NT2/D1 (cell line): ENCODE data around the gene PLK5.
A peak's percentile ranks its signal among the peaks of the same experiment; 100 is the strongest.
"Not testable (repeated sequence)": the region's sequence is repeated elsewhere in the genome, so short reads cannot be mapped to it uniquely, and the experiment has no call there.

Source experiments
- DNase-seq: peaks from one replicate; pipeline ENCODE4 v3.0.0-alpha.2; 2011; ENCODE audit warnings: low read depth, low spot score
- H3K27me3 ChIP-seq: 2 replicates; pipeline ENCODE4 v1.6.0; 2011; ENCODE audit warnings: mild to moderate bottlenecking; ENCODE audit not compliant: insufficient read length, insufficient read depth
- H3K36me3 ChIP-seq: 2 replicates; pipeline ENCODE4 v1.6.1; 2011; ENCODE audit warnings: mild to moderate bottlenecking, low read length, mixed read lengths; ENCODE audit not compliant: insufficient read depth, insufficient read length
- H3K4me1 ChIP-seq: 2 replicates; pipeline ENCODE4 v1.5.1; 2011; ENCODE audit not compliant: insufficient read depth, insufficient read length
- H3K4me3 ChIP-seq: 2 replicates; pipeline ENCODE4 v1.5.1; 2011; ENCODE audit warnings: low read depth; ENCODE audit not compliant: insufficient read length
- H3K9ac ChIP-seq: 2 replicates; pipeline ENCODE4 v1.6.0; 2011; ENCODE audit warnings: low read depth; ENCODE audit not compliant: insufficient read length
- H3K9me3 ChIP-seq: 2 replicates; pipeline ENCODE4 v1.5.1; 2011; ENCODE audit warnings: mild to moderate bottlenecking, low read length; ENCODE audit not compliant: insufficient read depth
- SUZ12 ChIP-seq: IDR thresholded peaks from 2 replicates; pipeline ENCODE4 v1.6.1; 2011; ENCODE audit not compliant: insufficient read length, insufficient read depth; ENCODE audit errors: extremely low read depth
- YY1 ChIP-seq: IDR thresholded peaks from 2 replicates; pipeline ENCODE4 v1.6.1; 2011; ENCODE audit not compliant: insufficient read length, insufficient read depth
- ZNF274 ChIP-seq: IDR thresholded peaks from 2 replicates; pipeline ENCODE4 v1.6.1; 2011; ENCODE audit warnings: mild to moderate bottlenecking, low read depth, low read length

PLK5 gene

DNA sequence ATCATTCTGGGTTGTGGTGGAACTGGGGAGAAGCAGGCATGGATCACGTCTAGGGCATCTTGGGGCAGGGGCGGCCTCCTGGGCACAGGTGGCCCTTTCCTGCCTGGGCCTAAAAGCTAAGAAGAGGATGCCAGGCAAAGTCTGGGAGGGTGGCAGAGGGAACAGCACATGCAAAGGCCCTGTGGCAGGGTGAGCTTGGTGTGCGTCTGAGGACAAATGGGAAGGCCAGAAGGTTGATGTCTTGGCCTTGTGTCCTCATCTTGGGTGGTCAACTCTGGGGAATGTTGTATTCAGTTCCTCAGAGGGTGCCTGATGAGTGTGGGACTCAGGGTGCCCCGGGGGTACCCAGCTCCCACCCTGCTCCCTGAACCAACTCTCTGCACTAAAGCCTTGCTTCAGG, 5.4 kb upstream of the PLK5 start:
- Histone ChIP-seq H3K4me1 (peaks cover 20% of the 10 kb centered on the region), H3K9ac (no peak overlapping the region), H3K9me3 (no peaks in the 10 kb centered on the region), H3K4me3 (no peak overlapping the region), H3K36me3 (no peaks in the 10 kb centered on the region), H3K27me3 (peaks cover 7% of the 10 kb centered on the region)
- no peak for DNase-seq
- TF ChIP-seq YY1: no peak
- no peak for TF ChIP-seq SUZ12
- TF ChIP-seq ZNF274: no peak

DNA sequence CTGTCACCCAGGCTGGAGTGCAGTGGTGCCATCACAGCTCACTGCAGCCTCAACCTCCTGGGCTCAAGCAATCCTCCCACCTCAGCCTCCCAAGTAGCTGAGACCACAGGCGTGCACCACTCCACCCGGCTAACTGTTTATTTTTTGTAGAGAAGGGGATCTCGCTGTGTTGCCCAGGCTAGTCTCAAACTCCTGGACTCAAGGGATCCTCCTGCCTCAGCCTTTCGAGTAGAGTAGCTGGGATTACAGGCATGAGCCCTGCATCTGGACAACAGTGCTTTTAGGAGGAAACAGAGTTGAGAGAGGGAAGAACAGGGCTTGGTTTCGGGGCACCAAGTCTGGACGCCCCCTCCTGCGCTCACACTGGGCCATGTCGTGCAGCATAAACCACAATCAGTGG, 4.1 kb upstream of the PLK5 start:
- DNase-seq, H3K36me3 ChIP-seq, H3K9me3 ChIP-seq, H3K4me3 ChIP-seq, H3K9ac ChIP-seq: not testable (repeated sequence)
- peaks cover 19% of the 10 kb centered on the region for H3K27me3 ChIP-seq
- H3K4me1 ChIP-seq: peaks cover 29% of the 10 kb centered on the region

DNA sequence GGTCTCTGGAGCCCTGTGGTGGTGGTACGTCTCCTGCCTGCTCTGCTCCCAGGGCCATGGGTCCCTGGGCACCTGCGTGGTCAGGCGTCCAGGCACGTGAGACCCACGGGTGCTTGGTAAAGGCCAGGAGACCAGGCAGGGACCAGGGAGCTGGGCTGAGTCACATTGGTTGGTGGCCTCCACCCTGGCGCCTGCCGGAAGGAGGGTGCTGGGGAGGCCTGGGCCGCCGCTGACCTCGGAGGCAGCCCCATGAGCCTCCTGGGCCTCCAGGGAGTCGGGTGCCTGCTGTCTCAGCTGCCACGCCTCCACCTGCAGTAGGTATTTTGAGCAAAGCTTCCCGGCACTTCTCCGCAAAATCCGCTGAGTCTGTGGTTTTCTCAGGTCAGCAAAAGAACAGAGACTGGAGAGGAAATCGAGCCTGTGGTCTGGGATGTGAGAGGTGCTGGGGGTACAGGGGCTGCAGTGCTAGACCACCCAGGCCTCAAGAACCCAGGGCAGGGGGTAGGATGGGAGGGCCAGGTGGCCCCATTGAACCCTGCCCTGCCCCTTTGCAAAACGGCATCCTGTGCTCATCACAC, 3.6 kb upstream of the PLK5 start:
- TF ChIP-seq ZNF274: no peak
- no peak for TF ChIP-seq YY1
- TF ChIP-seq SUZ12: no peak
- Histone ChIP-seq H3K9ac (peak overlapping the region; percentile 43), H3K4me1 (peaks cover 32% of the 10 kb centered on the region), H3K4me3 (no peak overlapping the region), H3K27me3 (peaks cover 24% of the 10 kb centered on the region), H3K9me3 (no peaks in the 10 kb centered on the region), H3K36me3 (no peaks in the 10 kb centered on the region)
- DNase-seq: no peak

DNA sequence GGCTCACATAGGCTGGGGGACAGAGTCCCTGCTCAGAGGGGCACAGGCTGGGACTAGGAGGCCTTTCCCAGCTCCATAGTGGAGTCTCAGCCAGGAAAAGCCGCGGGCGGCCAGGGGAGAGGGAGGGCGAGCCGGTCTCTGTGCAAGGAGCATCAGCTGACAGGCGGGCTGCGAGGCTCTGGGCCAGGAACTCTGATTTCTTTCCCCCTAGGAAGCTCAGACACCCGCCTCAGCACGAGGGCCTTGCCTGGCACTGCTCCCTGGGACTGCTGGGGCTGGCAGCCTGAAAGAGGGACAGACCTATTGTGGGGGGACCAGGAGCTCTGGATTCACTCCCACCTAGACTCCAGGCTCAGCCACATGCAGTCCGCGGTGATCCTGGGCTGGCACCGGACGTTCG, 2.2 kb upstream of the PLK5 start:
- Histone ChIP-seq H3K4me1 (peaks cover 32% of the 10 kb centered on the region), H3K4me3 (no peak overlapping the region), H3K9ac (peak overlapping the region; percentile 62), H3K9me3 (no peaks in the 10 kb centered on the region), H3K36me3 (no peaks in the 10 kb centered on the region), H3K27me3 (peaks cover 29% of the 10 kb centered on the region)
- DNase-seq: no peak
- TF ChIP-seq ZNF274 (no peak), SUZ12 (no peak), YY1 (no peak)

DNA sequence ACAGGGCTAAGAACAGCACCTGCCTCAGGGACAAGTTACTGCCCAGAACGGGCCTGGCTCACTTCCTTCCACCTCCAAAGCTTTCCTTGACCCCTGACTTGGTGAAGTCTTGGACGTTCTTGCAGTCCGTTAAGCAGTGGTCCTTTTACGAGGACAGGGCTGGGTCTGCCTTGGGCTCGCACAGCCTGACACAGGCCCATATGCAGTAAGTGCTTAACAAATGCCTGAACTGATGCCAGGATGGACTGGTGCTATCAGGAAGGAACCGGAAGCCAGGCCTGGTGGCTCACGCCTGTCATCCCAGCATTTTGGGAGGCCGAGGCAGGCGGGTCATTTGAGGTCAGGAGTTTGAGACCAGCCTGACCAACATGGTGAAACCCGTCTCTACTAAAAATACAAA, 1.8 kb upstream of the PLK5 start:
- Histone ChIP-seq H3K4me3 (no peak overlapping the region), H3K9ac (no peak overlapping the region), H3K9me3 (no peaks in the 10 kb centered on the region), H3K36me3 (no peaks in the 10 kb centered on the region), H3K4me1 (peaks cover 32% of the 10 kb centered on the region), H3K27me3 (peaks cover 29% of the 10 kb centered on the region)
- TF ChIP-seq SUZ12: no peak
- TF ChIP-seq YY1: no peak
- TF ChIP-seq ZNF274: no peak
- no peak for DNase-seq

DNA sequence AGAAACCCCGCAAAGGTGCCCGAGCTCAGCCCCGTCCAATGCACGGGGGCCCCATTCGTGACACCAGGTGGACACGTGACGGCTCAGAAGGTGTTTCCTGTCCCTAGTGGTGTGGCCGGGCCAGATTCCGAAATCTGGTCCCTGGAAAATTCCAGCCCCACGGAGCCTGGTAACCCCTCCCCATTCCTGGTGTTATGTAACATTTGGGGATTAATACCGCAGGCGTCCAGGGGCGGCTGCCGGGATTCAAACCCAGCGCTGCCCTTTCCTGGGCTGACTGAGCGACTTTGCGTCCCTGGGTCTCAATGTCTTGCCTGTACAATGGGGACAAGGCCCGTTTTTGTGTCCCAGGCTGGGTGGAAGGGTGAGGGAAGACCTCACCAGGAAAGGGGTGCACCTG, 1.0 kb upstream of the PLK5 start:
- Histone ChIP-seq H3K4me1 (peaks cover 32% of the 10 kb centered on the region), H3K4me3 (no peak overlapping the region), H3K9ac (peak overlapping the region; percentile 64), H3K9me3 (no peaks in the 10 kb centered on the region), H3K27me3 (peaks cover 29% of the 10 kb centered on the region), H3K36me3 (no peaks in the 10 kb centered on the region)
- DNase-seq: no peak
- TF ChIP-seq YY1 (no peak), SUZ12 (no peak), ZNF274 (no peak)

DNA sequence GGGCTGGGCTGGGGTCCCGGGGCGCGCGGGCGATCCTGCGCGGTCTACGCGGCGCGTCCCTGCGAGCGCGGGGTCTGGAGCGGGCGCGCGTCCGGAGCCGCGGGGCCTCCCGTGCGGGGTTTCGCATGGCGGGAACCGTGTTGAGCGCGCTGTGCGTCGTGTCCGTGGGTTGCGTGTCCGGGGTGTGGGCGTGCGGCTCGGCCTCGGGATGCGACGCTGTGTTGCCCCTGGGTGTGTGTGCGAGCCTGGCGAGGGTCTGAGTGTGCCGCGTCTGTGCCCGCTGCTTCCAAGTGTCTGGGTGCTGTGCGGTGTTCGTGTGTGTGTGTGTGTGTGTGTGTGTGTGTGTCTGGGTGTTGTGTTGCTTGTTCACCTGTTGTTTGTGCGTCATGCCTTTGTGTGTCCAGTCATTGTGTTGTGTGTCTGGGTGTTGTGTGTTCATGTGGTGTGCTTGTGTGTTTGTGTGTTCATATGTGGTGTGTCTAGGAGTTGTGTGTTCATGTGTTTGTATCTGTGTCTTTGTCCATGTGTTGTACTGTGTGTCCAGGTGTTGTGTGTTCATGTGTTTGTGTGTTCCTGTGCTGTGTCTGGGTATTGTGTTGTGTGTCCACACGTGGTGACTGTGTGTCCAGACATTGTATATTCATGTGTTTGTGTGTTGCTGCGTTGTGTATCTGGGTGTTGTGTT, 552 bp downstream of the PLK5 start:
- H3K4me3 ChIP-seq: peak overlapping the region; percentile 87
- peaks cover 32% of the 10 kb centered on the region for H3K4me1 ChIP-seq
- H3K9me3 ChIP-seq: no peaks in the 10 kb centered on the region
- peaks cover 29% of the 10 kb centered on the region for H3K27me3 ChIP-seq
- TF ChIP-seq YY1: no peak
- TF ChIP-seq ZNF274: no peak
- TF ChIP-seq SUZ12: no peak
- H3K36me3 ChIP-seq: no peaks in the 10 kb centered on the region
- peak overlapping the region; percentile 90 for H3K9ac ChIP-seq
- DNase-seq: no peak

DNA sequence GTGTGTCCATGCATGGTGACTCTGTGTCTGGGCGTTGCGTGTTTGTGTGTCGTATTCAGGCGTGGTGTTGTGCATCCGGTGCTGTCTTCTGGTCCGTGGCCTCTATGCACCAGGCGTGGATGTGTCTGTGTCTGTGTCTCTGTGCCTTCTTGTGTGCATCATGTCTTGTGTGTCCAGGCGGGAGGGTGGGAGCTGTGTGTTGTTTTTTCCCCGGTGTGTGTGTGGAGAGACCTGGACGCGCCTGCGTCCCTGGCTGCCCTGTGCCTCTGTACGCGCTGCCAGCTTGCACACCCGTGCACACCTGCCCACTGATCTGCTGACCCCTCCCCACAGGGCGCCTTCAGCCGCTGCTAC, 1.1 kb downstream of the PLK5 start:
- H3K27me3 ChIP-seq: peaks cover 29% of the 10 kb centered on the region
- TF ChIP-seq YY1 (no peak), ZNF274 (no peak), SUZ12 (no peak)

More for the DNA sequence above, 1.1 kb downstream of the PLK5 start:
- Histone ChIP-seq H3K4me1 (peaks cover 32% of the 10 kb centered on the region), H3K9ac (no peak overlapping the region), H3K4me3 (peak overlapping the region; percentile 87), H3K36me3 (no peaks in the 10 kb centered on the region), H3K9me3 (no peaks in the 10 kb centered on the region)
- DNase-seq: no peak
